ENCODE data around the gene GPC3.

DNA sequence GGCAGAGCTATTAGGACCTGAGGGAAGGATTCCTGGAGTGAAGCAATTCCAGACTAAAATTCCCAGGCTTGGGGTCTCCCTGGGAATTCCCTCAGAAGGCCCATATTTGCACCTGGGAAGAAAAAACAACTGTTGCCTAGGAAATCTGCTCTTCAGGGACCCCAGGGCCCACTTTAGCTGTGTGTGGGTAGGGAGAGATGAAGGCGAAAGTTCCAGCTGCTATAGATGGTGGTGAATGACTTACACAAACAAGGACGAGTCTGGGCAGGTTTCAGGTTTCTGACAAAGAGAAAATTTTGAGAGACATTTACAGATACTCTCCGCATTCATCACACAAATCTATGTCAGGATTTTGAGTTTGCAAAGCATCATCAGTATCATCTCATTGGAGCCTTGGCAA is 126.1 kb downstream of the GPC3 start:
- TF ChIP-seq, protein P1, sequence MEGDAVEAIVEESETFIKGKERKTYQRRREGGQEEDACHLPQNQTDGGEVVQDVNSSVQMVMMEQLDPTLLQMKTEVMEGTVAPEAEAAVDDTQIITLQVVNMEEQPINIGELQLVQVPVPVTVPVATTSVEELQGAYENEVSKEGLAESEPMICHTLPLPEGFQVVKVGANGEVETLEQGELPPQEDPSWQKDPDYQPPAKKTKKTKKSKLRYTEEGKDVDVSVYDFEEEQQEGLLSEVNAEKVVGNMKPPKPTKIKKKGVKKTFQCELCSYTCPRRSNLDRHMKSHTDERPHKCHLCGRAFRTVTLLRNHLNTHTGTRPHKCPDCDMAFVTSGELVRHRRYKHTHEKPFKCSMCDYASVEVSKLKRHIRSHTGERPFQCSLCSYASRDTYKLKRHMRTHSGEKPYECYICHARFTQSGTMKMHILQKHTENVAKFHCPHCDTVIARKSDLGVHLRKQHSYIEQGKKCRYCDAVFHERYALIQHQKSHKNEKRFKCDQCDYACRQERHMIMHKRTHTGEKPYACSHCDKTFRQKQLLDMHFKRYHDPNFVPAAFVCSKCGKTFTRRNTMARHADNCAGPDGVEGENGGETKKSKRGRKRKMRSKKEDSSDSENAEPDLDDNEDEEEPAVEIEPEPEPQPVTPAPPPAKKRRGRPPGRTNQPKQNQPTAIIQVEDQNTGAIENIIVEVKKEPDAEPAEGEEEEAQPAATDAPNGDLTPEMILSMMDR (IDR thresholded peaks at IDR 0.05): no peak
- TF ChIP-seq POLR2A (IDR thresholded peaks at IDR 0.05): no peak

Measured in stomach (tissue), 4 donors.